GM18867 (cell line): ENCODE measurements around the gene ADCK1.
"Not testable (repeated sequence)": the region's sequence is repeated elsewhere in the genome, so short reads cannot be mapped to it uniquely, and the experiment has no call there.

Experiments used
- ATAC-seq: cut with Tn5 transposase; IDR thresholded peaks from one replicate; pipeline ENCODE4 v1.9.1; 2021; ENCODE audit warnings: mild to moderate bottlenecking, moderate library complexity; ENCODE audit not compliant: unreplicated experiment

ADCK1 gene

DNA sequence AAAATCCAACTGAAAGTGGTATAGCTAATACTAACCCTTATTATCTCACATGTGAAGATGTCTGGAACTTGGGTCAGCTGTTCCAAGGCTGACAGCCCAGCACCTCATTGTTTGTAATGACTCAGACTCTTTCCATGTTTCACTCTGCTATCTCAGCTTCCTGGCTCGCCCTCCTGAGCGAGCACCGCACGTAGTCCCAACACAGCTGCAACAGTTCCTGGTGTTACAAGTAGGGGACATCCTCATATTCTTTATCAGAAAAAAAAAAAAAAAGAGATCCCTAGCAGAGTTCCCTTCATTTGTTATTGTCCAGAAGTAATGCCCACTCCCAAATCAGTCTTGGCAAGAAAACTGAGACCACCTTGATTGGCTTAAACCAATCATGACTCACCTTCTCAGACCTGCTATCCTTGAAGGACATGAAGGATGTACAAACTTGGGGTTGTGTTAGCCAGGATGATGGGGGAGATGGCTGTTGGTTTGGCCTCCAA is 92.5 kb downstream of the ADCK1 start:
- ATAC-seq, result no peak

DNA sequence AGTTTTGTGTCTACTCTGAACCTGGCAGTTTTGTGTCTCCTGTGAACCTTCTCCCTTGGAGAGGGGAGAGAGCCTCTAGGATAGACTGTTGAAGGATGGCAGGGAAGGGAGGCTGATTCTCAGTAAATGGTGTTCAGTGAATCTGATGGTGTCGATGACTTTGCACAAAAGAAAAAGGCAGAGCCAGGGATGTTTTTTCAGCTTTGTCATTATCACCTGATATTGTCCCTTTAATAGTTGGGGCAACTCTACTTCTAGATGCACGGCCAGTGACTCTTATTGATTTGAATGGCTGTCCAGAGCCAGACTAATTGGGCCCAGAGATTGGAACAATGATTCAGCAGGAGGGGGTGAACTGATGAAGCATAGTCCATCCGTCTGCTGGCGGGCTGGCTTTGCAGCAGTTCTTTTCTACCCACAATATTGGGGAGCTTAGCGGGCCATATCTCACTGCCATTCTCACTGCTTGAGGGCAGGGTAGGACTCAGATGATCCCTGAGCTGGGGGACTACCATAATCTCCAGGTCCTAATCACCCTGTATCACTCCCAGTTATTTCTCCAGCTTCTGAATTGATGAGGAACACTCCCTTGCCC is 93.1 kb downstream of the ADCK1 start:
- ATAC-seq, result no peak

DNA sequence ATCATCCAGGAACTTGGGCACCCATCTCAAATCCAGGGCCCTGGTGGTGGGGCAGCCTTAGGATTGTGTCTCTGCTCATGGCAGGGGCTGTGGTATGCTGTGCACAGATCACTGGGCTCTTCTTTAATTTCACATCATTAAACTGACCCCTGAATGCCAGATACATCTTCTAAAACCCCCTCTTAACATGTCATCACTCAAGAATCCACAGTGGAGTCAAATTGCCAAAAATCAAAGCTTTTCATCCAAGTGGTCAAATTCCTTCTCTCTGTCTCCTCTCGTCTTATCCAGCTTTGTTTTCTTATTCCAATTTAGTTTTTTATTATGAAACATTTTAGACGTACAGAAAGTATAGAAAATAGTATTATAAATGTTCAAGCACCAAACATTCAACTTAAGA is 97.5 kb downstream of the ADCK1 start:
- ATAC-seq, result no peak

DNA sequence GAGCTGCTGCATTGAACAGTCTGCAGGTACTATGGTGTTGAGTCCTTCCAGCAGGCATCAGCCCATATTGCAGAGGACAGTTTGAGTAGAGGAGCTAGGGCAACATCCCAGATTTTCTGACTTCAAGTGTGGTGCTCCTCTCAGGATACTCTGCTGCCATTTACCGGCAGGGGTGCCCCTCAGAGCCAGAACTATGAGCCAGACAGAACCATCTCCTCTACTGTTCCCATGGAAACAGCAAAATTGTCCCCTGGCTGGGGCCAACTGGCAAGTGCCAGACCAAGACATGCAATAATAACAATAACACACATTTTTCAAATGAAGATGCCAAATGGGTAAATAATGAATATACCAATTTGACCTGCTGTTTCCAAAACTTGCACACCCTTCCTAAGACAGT is 102.9 kb downstream of the ADCK1 start:
- no peak for ATAC-seq

DNA sequence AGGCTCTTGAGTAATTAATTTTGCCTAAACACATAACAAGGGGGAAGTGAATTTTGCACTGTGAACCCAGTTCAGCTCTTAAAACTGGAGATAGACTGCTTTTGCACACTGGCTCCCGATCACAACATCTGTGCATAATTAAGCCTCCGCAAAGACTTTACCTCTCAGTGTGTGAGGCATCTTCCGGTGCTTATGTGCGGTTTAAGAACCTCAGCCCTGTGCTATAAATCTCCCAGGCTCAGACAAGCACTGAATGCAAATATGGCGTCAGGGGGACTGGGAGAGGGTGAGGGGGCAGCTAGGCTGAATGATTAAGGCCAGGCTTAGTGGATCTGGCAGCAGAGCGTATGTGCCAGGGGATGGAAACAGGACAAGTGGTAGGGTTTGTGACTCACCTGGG is 103.3 kb downstream of the ADCK1 start:
- ATAC-seq, result no peak

DNA sequence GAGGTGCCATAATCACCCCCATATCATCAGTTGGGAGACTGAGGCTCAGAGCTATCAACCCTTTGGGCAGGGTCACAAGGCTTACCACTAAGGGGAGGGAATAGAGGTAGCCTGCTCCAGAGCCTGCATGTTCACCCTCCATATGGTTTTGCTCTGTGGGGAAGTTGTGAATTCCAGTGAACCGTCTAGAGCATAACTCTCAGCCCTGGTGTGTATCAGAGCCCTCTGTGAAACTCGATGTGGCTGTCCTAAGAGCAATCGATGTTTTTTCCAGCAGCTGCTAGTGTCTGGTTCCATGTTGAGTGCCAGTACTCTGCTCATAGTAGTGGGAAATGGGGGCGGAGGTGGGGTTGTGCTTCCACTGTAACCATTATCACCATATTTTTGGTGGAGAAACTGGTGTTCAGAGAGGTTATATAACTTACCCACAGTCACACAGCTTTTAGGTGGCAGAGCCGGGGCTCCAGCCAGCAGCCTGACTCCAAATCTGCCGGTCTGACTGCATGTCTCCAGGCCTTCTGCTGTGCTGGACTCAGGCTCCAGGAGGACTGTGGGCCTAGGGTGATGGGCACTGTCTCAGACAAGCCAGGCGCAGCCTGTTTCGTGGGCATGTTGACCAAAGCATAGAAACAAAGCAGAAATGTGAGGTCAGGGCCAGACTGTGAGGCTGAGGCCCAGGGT is 104.2 kb downstream of the ADCK1 start:
- ATAC-seq, result no peak

DNA sequence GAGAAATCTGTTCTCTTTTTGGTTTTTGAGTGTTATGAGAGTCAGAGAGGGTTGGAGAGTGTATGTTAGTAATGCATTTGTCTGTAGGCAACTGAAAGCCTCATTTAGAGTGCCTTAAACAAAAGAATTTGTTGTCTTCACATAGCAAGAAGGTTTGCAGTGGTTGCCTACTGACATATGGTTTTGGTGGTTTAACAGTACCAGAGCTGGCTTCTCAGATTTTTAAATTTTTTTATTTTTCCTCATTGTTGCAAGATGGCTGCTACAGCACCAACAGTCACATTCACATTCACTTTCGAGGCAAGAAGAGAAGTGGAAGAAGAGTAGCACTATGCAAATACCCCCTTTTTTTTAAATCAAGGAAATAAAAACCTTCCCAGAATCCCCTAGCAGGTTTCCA is 106.5 kb downstream of the ADCK1 start:
- ATAC-seq, result no peak

DNA sequence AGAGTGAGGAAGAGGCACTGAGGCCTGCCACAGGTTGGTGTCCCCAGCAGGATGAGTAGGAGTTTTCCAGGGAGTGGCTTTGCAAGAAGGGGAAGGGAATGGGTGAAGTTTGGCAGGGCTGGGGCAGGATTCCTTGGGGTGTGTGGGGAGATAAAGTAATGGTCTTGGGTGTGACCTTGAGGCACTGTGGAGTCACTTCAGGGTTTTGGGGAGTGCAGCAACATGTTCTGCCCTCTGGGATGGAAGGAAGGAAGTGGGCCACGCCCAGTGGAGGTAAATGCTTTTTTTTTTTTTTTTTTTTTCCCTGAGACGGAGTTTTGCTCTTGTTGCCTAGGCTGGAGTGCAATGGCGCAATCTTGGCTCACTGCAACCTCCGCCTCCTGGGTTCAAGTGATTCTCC is 108.9 kb downstream of the ADCK1 start:
- ATAC-seq, result no peak

DNA sequence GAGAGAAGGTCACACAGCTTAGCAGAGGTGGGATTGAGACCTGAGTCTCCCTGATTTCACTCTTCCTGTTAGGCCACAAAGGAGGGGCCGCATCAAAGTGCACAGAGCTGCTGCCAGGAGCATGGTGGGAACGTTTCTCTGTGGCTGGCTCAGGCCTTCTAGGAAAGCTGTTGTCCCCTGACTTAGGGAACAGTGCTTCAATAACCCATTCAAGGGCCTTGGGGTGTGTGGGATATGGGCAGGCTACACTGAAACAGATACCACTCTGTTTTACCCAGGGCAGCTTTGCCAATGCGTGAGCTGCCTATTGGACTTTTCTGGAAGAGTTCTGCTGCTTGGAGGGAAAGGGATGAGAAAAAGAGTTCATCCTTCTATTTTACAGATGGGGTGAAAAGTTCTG is 110.0 kb downstream of the ADCK1 start:
- ATAC-seq, result no peak

DNA sequence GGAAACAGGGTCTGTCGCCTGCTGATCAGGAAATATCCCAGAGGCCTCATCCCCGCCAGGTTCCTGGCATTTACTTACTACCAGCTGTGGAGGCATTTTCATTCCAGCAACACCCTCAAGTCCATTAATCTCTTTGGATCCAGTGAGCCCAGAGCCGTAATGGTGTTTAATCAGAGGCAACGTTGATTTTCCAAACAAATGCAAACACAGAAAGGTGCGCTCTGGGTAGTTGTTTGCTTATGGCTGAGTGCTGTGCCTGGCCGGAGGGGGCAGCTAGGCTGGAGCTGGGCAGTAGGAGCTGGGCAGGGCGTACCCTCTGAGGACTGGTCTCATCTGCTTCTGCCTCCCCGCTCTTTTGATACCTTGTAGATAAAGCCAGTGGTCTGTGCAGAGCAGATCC is 110.6 kb downstream of the ADCK1 start:
- ATAC-seq, result no peak

DNA sequence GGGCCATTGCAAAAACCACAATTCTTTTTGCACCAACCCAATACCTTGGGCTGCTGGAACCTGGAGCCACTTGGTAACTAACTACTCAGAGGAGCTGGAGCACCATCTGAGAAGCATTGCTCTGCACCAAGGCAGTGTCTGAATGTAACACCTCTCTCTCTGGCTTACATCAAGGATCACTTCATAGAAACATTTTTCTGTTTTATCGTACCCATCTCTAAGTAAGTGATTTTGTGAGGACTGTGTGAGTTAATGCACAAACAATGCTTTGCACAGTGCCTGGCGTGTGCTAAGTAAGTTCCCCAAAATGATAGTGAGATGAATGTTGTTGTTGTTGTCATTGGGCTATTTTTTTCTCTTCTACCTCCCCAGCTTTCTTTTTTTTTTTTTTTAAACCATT is 111.4 kb downstream of the ADCK1 start:
- ATAC-seq, result no peak

DNA sequence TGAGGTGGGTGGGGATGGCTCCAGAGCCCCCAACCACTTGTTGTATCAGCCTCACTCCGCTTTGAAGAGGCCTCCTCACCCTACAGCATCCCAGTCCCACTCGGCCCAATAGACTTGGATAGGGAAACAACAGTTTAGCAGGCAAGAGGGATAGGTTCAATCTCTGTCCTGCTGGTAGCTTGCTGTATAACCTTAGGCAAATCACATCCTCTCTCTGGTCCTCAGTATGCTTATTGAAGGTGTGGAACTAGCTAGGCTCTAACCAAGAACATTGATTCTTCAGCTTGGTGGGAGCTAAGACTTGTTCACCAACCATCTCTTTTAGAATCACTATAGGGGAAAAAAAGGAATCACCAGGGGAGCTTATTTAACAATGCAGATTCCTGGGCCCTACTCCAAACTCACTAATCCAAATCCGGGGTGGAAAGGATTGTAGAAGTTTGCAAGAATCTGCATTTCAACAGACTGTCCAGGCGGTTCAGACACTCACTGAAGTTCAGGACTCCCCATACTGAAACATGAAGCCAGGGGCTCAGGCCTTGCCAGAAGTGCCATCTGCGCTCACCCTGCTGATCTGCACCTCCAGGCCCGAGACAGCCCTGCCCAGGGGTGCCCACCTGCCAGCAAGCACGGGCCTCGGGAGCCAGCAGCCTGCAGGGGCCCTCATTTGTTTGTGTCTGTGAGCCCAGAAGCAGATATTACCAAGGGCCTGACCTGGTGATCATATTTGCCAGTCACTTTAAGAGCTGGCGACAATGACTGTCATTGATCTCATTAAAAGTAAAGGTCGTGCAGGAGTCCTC is 113.0 kb downstream of the ADCK1 start:
- ATAC-seq, result no peak

DNA sequence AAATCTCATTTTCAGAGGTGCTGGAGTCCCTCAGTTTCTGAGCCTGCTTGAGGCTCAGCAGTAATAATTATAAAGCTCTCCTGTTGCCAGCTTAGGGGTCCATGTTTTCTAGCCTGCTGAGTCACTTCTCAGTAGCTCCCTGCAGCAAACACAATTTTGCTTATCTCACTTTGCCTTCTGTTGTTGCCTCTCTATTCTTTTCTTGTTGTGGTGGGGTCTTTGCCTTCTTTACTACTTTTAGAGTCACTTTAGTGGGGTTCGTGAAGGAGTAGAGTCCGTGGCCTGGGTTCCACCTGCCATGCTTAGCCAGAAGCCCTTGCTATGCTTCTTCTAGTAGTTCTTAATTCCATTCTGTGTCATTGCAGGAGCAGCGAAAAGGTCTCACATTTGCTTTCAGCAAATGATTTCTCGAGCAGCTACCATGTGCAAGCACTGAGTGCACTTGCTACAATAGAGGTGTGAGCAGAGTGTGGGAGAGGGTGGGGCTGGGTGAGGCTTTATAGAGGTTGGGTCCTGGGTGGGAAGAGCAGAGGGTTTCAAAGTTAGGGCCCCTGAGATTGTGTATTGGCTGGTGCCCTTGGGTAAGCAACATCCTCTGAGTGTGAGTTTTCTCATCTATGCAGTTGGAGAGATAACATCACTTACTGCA is 114.3 kb downstream of the ADCK1 start:
- no peak for ATAC-seq

DNA sequence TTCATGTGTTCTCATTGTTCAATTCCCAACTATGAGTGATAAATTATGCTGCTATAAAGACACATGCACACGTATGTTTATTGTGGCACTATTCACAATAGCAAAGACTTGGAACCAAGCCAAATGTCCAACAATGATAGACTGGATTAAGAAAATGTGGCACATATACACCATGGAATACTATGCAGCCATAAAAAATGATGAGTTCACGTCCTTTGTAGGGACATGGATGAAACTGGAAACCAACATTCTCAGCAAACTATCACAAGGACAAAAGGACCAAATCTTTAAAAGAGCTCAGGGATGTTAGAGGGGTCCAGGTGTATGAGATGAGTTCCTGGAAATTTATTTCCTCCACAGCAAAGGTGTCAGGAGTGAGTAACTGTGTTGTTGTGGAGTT is 115.5 kb downstream of the ADCK1 start:
- ATAC-seq, result not testable (repeated sequence)

DNA sequence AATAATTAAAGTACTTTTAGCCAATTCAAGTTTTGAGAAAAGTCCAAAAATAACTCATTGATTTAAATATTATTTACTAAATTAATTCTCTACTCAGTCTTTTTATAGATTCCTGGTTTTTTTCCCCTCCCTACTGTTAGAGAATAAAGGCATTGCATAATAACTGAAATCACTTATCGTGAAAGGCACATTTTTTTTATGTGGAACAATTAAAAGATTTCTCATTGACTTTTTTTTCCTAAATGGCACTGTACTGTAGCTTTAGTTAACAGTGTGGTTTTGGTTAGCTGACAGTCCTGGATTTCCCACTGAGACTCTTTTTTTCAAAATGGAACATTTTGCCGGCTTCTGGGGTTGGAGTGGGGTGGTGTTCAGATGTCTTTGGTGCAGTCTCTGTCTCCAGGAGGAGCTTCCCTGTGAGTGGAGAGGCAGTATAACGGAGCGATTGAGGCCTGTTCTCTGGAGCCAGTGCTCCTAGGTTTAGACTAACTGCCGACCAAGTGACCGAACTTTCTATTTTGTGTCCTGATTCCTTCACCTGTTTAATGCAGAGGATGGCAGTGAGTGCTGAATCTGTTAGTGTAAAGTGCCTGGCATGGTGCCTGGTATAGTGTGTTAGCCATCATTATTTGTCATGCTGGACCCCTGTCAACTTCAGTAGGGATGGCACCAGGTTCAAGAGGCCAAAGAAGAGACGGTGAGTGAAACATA is 117.7 kb downstream of the ADCK1 start:
- ATAC-seq, result no peak

DNA sequence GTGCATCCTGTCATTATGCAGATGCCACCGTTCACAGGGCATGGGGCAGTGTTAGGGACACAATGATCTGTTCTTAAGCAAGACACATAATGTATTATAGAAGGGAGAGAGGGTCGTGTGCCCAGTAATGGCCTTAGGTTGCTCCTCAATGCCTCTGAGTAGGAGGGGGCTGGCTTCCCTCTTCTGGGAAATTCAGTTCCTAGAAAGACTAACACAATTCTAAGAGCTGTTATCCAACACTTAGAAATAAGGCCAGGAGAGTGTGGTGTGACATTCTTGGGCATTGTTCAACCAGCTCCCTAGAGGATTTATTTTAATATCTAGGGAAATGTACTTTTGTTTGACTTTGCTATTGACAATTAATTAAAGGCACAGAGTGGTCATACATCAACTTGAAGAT is 118.5 kb downstream of the ADCK1 start:
- no peak for ATAC-seq

DNA sequence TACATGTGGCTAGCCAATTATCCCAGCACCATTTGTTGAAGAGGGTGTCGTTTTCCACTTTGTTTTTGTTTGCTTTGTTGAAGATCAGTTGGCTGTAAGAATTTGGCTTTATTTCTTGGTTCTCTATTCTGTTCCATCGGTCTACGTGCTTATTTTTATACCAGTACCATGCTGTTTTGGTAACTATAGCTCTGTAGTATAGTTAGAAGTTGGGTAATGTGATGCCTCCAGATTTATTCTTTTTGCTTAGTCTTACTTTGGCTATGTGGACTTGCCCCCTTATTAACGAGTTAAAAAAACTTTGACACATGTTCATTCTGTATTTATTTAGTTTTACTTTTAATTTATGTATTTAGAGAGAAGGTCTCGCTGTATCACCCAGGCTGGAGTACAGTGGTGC is 120.4 kb downstream of the ADCK1 start:
- no peak for ATAC-seq

DNA sequence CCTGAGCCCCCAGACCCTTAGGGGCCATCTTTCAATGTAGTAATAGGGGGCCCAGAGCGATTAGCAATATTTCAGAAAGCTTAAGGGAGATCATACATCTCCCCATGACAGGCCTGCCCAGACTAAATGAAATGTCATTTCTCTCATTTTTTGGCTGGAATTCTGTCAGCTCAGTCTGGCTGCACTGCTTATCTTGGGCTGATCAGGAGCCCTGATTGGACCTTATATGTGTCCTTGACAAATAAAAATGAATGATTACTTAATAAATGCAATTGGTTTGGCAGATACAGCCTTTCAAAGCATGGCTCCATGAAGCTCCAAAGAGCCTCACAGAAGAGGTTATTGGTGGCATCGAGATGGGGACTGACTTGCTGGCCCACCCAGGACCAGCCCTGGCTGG is 121.9 kb downstream of the ADCK1 start:
- no peak for ATAC-seq

DNA sequence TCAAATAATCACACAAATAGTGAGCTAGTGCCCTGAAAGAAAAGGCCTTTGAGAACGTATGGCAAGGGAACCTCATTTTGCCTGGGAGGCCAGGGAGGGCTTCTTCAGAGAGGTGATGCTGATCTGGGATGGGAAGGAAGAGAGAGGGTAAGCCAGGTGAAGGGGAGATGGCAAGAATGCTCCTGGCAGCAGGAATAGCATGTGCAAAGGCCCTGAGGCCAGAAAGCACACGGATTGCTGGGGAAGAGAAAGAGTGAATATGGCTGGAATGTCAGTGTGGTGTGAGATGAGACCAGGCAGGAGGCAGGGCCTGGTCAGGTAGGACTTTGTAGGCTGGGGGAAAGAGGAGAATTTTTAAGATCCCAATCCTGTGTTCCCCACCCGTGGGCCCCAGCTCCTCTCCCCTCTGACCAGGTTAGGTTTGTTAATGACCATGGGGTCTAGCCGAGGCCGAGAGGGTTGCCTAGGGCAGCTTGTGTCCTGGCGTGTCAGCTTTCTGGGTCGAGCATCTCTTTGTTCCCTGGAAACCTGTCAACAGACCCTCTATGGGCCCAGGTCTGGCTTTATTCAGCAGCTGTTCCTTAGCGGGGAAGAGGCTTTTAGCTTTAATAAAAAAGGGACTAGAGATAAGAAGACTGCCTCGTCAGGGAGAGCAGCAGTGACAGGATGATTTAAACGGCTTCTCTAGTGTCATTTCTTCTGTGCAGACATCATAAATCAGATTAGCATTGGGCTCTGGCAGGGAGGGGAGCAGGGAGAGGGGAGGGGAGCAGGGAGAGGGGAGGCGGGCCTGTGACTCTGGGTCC is 123.4 kb downstream of the ADCK1 start:
- no peak for ATAC-seq
